ENCODE data around the gene RPS13. TPM values are rescaled to one million over a fixed set of nuclear protein-coding genes. Genes with fewer than 3 reads are reported as not detected.
"Not testable (repeated sequence)": the region's sequence is repeated elsewhere in the genome, so short reads cannot be mapped to it uniquely, and the experiment has no call there.

The RPS13 gene
- total and polyA plus RNA-seq, 7 donors: 1,670 to 3,514 (median 2,376) TPM

DNA sequence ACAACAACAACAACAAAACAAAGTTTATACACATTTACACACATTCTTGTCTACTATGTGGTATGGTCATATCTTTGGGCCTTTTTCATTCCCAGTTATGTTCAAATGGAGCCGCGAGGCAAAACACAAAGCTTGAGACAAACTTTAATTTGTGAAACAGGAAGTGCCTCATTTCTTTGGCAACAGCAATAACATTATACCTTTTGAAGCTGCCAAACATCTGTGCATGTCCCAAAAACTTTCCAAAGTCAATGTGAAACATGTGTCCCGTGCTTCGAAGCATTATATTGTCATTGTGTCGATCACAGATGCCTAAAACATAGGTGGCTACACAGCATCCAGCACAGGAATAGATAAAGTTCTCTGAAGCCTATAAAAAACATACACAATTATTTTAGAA, 25.0 kb upstream of the RPS13 start:
- TF ChIP-seq EP300 (IDR thresholded peaks at IDR 0.05): no peak
- no peak for TF ChIP-seq POLR2AphosphoS5 (IDR thresholded peaks at IDR 0.05)
- TF ChIP-seq, protein P1, sequence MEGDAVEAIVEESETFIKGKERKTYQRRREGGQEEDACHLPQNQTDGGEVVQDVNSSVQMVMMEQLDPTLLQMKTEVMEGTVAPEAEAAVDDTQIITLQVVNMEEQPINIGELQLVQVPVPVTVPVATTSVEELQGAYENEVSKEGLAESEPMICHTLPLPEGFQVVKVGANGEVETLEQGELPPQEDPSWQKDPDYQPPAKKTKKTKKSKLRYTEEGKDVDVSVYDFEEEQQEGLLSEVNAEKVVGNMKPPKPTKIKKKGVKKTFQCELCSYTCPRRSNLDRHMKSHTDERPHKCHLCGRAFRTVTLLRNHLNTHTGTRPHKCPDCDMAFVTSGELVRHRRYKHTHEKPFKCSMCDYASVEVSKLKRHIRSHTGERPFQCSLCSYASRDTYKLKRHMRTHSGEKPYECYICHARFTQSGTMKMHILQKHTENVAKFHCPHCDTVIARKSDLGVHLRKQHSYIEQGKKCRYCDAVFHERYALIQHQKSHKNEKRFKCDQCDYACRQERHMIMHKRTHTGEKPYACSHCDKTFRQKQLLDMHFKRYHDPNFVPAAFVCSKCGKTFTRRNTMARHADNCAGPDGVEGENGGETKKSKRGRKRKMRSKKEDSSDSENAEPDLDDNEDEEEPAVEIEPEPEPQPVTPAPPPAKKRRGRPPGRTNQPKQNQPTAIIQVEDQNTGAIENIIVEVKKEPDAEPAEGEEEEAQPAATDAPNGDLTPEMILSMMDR (IDR thresholded peaks at IDR 0.05): no peak
- no peak for TF ChIP-seq POLR2A (IDR thresholded peaks at IDR 0.05)
- Histone ChIP-seq H3K27me3 (no peaks in the 10 kb centered on the region), H3K4me1 (no peaks in the 10 kb centered on the region), H3K36me3 (peaks cover 13 to 88% (median 37%) of the 10 kb centered on the region in 4 donors), H3K4me3 (no peak overlapping the region), H3K27ac (no peak overlapping the region), H3K9me3 (no peaks in the 10 kb centered on the region)
- intact Hi-C loops (cut with DNase I): no loop called here
- no peak for DNase-seq
- 95% methylated on average over 5 of the region's 5 CpGs for WGBS, 2 donors

DNA sequence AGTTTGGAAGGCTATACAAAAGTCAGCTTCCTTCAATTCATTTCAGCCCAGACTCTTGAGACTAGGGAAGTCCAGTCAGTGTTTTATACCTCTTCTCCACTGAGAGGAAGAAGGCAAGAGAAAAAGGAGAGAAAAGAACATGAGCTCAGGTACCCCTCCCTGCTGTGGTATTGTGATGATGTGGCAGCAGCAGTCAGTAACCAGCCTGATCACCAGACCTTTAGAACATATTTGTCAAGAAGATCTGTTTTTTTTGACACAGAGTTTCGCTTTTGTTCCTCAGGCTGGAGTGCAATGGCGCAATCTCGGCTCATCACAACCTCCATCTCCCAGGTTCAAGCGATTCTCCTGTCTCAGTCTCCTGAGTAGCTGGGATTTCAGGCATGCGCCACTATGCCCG, 21.2 kb upstream of the RPS13 start:
- Histone ChIP-seq H3K9me3 (no peaks in the 10 kb centered on the region), H3K36me3 (peaks cover 3 to 91% (median 32%) of the 10 kb centered on the region in 4 donors), H3K4me3 (no peak overlapping the region), H3K27ac (no peak overlapping the region), H3K4me1 (no peaks in the 10 kb centered on the region), H3K27me3 (no peaks in the 10 kb centered on the region)
- 97% methylated on average over 6 of the region's 6 CpGs for WGBS, 2 donors
- TF ChIP-seq POLR2AphosphoS5 (IDR thresholded peaks at IDR 0.05) (no peak), EP300 (IDR thresholded peaks at IDR 0.05) (no peak), POLR2A (IDR thresholded peaks at IDR 0.05) (no peak)
- TF ChIP-seq, protein P1 (IDR thresholded peaks at IDR 0.05): no peak
- intact Hi-C loops (cut with DNase I): no loop called here
- no peak for DNase-seq

DNA sequence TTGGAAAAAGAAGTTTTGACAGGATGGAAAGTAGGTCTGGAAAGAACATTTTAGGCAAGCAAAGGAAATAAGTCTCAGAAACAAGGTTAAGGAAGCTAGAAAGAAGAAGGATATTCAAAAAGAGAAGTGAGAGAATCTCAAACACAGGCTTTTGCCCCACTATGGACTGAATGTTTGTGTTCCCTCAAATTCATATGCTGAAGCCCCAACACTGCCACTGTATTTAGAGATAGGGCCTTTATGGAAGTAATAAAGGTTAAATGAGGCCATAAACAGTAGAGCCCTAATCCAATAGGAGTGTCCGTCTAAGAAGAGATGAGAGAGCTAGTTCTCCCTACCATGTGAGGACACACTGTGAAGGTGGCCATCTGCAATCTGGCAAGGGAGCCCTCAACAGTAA, 20.6 kb upstream of the RPS13 start:
- H3K4me1 ChIP-seq: no peaks in the 10 kb centered on the region
- no peaks in the 10 kb centered on the region for H3K9me3 ChIP-seq
- DNase-seq: no peak
- 15 to 68% methylated on average over 1 of the region's 1 CpG for WGBS, 2 donors
- TF ChIP-seq, protein P1 (IDR thresholded peaks at IDR 0.05): no peak
- TF ChIP-seq POLR2A (IDR thresholded peaks at IDR 0.05) (no peak), POLR2AphosphoS5 (IDR thresholded peaks at IDR 0.05) (no peak), EP300 (IDR thresholded peaks at IDR 0.05) (no peak)
- intact Hi-C loops (cut with DNase I): no loop called here
- H3K4me3 ChIP-seq: no peak overlapping the region
- H3K27ac ChIP-seq: no peak overlapping the region
- H3K27me3 ChIP-seq: no peaks in the 10 kb centered on the region
- H3K36me3 ChIP-seq: peaks cover 3 to 91% (median 31%) of the 10 kb centered on the region in 4 donors

GRCh38 chr11:17085976-17086375, 8.5 kb upstream of the RPS13 start:
- H3K27me3 ChIP-seq; H3K27ac ChIP-seq; intact Hi-C loops (cut with DNase I); DNase-seq; H3K4me1 ChIP-seq; H3K4me3 ChIP-seq; H3K9me3 ChIP-seq: not testable (repeated sequence)
- 86 to 88% methylated on average over 16 of the region's 16 CpGs for WGBS, 2 donors
- H3K36me3 ChIP-seq: peaks cover 5 to 41% (median 11%) of the 10 kb centered on the region in 4 donors

DNA sequence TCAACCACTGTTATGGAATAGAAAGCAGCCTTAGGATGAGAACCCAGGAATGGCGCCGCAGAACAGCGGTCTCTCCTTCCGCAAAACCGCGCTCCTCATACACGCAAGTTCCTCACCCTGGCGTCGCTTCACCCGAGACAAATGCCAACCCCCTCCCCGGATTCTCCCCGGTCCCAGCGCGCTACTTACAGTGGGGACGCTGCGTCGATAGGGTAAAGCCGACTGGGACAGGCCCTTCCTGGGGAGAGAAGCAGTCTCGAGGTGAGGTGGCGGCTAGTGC, 287 bp downstream of the RPS13 start:
- DNase-seq: no peak
- 0 to 1% methylated on average over 20 of the region's 20 CpGs for WGBS, 2 donors
- peak overlapping the region; percentile 81 to 93 (median 86) for H3K4me3 ChIP-seq
- H3K27me3 ChIP-seq: no peaks in the 10 kb centered on the region
- peak overlapping the region; percentile 86 to 96 (median 94) for H3K27ac ChIP-seq
- intact Hi-C loops (cut with DNase I): loop anchor here (5.0 to 10.0 kb wide), 5 partner anchors 130 to 1320 kb away; partner anchors contain the start of genes C11orf58, NUCB2, PIK3C2A and SERGEF
- H3K4me1 ChIP-seq: peaks cover 0 to 33% (median 25%) of the 10 kb centered on the region in 4 donors
- no peaks in the 10 kb centered on the region for H3K9me3 ChIP-seq
- H3K36me3 ChIP-seq: peaks cover 7 to 43% (median 15%) of the 10 kb centered on the region in 4 donors
- TF ChIP-seq POLR2A (IDR thresholded peaks at IDR 0.05): no peak
- TF ChIP-seq, protein P1 (IDR thresholded peaks at IDR 0.05): no peak
- no peak for TF ChIP-seq EP300 (IDR thresholded peaks at IDR 0.05)
- TF ChIP-seq POLR2AphosphoS5 (IDR thresholded peaks at IDR 0.05): no peak

Measured in sigmoid colon (tissue), 7 donors.